Epithelial cell of proximal tubule (primary cell): Measurements from ENCODE around the gene TMPRSS11E. TPM values are rescaled to one million over a fixed set of nuclear protein-coding genes. Genes with fewer than 3 reads are reported as not detected.
"Not testable (repeated sequence)": the region's sequence is repeated elsewhere in the genome, so short reads cannot be mapped to it uniquely, and the experiment has no call there.

Source experiments
- DNase-seq: peaks from one replicate; pipeline ENCODE4 v3.0.0-alpha.2; 2011; ENCODE audit warnings: low read depth
- H3K4me3 ChIP-seq: 2 replicates; pipeline ENCODE4 v1.5.1; 2011; ENCODE audit warnings: low read depth, mild to moderate bottlenecking, low read length
- CTCF ChIP-seq: conservative IDR thresholded peaks from 2 replicates; pipeline ENCODE4 v1.5.1; 2012; ENCODE audit warnings: low read depth, mild to moderate bottlenecking, low read length
- total RNA-seq: library from RNA; depleted of rRNA; stranded (reverse); fragments of >200 nt; gene quantifications from 2 replicates; pipeline ENCODE4 v1.2.3, GENCODE V29; 2015

Gene TMPRSS11E
- total RNA-seq, 1 donor from 2014 or later: 0.17 TPM

DNA sequence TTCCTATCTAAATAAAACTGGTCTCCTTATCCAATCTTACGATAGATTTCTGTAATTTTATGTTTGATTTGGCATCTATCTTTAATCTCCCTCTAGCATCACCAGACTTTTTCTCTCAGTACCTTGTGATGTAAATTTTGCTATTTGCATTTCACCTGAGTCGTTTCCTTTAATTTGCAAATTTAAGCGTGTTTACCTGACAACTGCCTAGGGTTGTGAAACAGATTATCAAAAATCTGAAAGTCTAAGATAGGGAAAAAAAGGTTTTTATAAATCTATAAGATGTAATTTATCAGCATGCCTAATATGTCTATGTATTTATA is 39.4 kb upstream of the TMPRSS11E start:
- no peak for TF ChIP-seq CTCF
- no peak for DNase-seq
- no peak overlapping the region for H3K4me3 ChIP-seq

DNA sequence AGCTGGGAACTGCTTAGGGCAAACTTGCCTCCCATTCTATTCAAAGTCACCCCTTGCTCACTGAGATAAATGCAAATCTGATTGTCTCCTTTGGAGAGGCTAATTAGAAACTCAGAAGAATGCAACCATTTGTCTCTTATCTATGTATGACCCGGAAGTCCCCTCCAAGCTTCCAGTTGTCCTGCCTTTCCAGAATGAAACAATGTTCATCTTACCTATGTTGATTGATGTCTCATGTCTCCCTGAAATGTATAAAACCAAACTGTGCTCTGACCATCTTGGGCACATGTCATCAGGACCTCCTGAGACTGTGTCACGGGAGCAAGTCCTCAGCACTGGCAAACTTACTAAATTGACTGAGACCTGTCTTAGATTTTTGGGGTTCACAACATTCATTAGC is 37.1 kb upstream of the TMPRSS11E start:
- H3K4me3 ChIP-seq: no peak overlapping the region
- TF ChIP-seq CTCF: no peak
- DNase-seq: no peak

DNA sequence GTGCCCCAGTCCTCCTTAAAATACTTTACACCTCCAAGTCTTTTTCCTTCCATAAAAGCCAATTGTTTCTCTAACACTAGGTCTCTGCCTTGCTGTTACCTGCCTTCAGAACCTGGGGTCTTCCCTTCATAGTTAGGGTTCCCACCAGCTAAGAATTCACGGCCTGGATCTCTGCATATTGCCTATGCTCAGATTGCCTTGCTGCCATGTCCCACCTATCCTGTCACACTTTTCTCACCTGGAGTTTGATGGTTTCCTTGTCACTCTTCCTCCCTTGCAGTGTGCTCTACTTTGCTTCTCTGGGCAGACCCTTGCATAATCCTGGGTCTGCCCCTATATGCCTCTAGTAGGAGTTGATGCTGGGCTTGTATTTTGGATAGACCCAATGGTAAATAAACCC is 36.6 kb upstream of the TMPRSS11E start:
- no peak overlapping the region for H3K4me3 ChIP-seq
- no peak for TF ChIP-seq CTCF
- no peak for DNase-seq

DNA sequence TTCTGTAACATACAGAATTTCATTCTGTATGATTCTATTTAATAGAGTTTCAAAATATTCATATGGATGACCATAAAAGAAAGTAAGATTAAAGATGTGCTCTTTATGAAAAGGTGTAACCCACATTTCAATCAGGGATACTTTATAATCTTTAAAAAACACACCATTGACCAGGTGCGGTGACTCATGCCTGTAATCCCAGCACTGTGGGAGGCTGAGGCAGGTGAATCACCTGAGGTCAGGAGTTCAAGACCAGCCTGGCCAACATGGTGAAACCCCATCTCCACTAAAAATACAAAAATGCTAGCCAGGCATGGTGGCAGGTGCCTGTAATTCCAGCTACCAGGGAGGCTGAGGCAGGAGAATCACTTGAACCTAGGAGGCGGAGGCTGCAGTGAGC is 35.2 kb upstream of the TMPRSS11E start:
- DNase-seq, H3K4me3 ChIP-seq: not testable (repeated sequence)

DNA sequence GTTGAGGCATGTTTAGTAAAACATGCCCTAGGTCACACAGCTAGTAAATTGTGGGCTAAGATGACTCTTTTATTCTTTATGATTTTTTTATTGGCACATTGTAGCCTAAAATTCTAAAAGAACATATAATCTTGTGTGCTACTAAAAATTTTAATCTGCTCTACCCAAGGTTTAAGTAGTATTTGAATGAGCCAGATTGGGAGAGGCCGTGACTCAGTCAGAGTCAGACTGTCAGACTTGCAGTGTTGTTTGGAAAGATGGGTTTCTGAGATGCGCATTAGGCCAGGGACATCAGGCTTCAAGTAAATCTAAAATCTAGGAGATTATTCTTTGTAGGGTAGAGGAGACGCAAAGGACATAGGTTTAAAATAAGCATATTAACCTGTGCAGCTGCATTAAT is 30.7 kb upstream of the TMPRSS11E start:
- no peak for DNase-seq
- H3K4me3 ChIP-seq: no peak overlapping the region
- TF ChIP-seq CTCF: no peak

- TF ChIP-seq CTCF: no peak
- no peak overlapping the region for H3K4me3 ChIP-seq
These were observed 20.7 kb upstream of the TMPRSS11E start for GRCh38 chr4:68426516-68426915.

GRCh38 chr4:68430337-68430736 is 16.9 kb upstream of the TMPRSS11E start:
- H3K4me3 ChIP-seq: no peak overlapping the region
- TF ChIP-seq CTCF: no peak
- DNase-seq: no peak

More at GRCh38 chr4:68426516-68426915, 20.7 kb upstream of the TMPRSS11E start:
- no peak for DNase-seq

GRCh38 chr4:68432320-68432719 is 14.9 kb upstream of the TMPRSS11E start:
- no peak for DNase-seq
- TF ChIP-seq CTCF: no peak
- no peak overlapping the region for H3K4me3 ChIP-seq
